OCI-LY1 (cell line): ENCODE results near the gene CTSO.

ENCODE experiments used
- H2AFZ ChIP-seq: fragments of 200-600 bp; sonication (generic), shearing (Covaris generic); 2 replicates; pipeline ENCODE4 v1.6.0; 2014; ENCODE audit warnings: antibody characterized with exemption, mild to moderate bottlenecking, low read length
- H3F3A ChIP-seq: fragments of 200-600 bp; sonication (generic), shearing (Covaris generic); 2 replicates; pipeline ENCODE4 v1.6.0; 2014; ENCODE audit warnings: mild to moderate bottlenecking, antibody characterized with exemption, low read length, moderate library complexity; ENCODE audit not compliant: insufficient read depth
- H3K27ac ChIP-seq: fragments of 200-600 bp; sonication (generic); 2 replicates; pipeline ENCODE4 v1.5.1; 2014; ENCODE audit warnings: low read length, mixed run types, mild to moderate bottlenecking, low read depth; ENCODE audit not compliant: poor library complexity, severe bottlenecking
- H3K27me3 ChIP-seq: fragments of 200-600 bp; sonication (generic); 2 replicates; pipeline ENCODE4 v1.6.0; 2014; ENCODE audit warnings: antibody characterized with exemption, mild to moderate bottlenecking, low read length, moderate library complexity; ENCODE audit not compliant: insufficient read depth
- H3K36me3 ChIP-seq: fragments of 200-600 bp; sonication (generic); 2 replicates; pipeline ENCODE4 v1.6.1; 2014; ENCODE audit warnings: mild to moderate bottlenecking, antibody characterized with exemption, low read length, moderate library complexity, mixed read lengths; ENCODE audit not compliant: insufficient read depth
- H3K4me1 ChIP-seq: fragments of 200-600 bp; sonication (generic); 2 replicates; pipeline ENCODE4 v1.5.1; 2014; ENCODE audit warnings: mild to moderate bottlenecking, low read length, moderate library complexity; ENCODE audit not compliant: insufficient read depth, severe bottlenecking
- H3K4me2 ChIP-seq: fragments of 200-600 bp; sonication (generic), shearing (Covaris generic); 2 replicates; pipeline ENCODE4 v1.6.1; 2014; ENCODE audit warnings: low read length
- H3K4me3 ChIP-seq: fragments of 200-600 bp; sonication (generic); 2 replicates; pipeline ENCODE4 v1.5.1; 2014; ENCODE audit warnings: low read length, low read depth, mild to moderate bottlenecking, mixed read lengths; ENCODE audit not compliant: poor library complexity, severe bottlenecking
- H3K79me2 ChIP-seq: fragments of 200-600 bp; shearing (Covaris generic); 2 replicates; pipeline ENCODE4 v1.6.1; 2016; ENCODE audit warnings: mixed run types, low read length, mixed read lengths; ENCODE audit not compliant: insufficient read depth
- H3K9ac ChIP-seq: fragments of 200-600 bp; sonication (generic), shearing (Covaris generic); 2 replicates; pipeline ENCODE4 v1.6.1; 2014; ENCODE audit warnings: mild to moderate bottlenecking, low read length, mixed read lengths
- H3K9me2 ChIP-seq: fragments of 200-600 bp; sonication (generic), shearing (Covaris generic); 2 replicates; pipeline ENCODE4 v1.6.1; 2014; ENCODE audit warnings: low read depth, mild to moderate bottlenecking, low read length, mixed read lengths
- H3K9me3 ChIP-seq: fragments of 200-600 bp; shearing (Covaris generic); 2 replicates; pipeline ENCODE4 v1.6.1; 2014; ENCODE audit warnings: low read length, mixed read lengths
- H4K20me1 ChIP-seq: fragments of 200-600 bp; sonication (generic), shearing (Covaris generic); 2 replicates; pipeline ENCODE4 v1.6.0; 2016; ENCODE audit warnings: mild to moderate bottlenecking, low read length; ENCODE audit not compliant: insufficient read depth
- EZH2 ChIP-seq: fragments of 200-600 bp; sonication (generic), shearing (Covaris generic); IDR thresholded peaks from 2 replicates; pipeline ENCODE4 v1.8.0; 2017; ENCODE audit warnings: borderline replicate concordance, mixed run types, mild to moderate bottlenecking, antibody characterized with exemption, low read length, moderate library complexity, mixed read lengths
- TF ChIP-seq, protein P1 (sequence below): fragments of 200-600 bp; sonication (generic), shearing (Covaris generic); IDR thresholded peaks from 2 replicates; pipeline ENCODE4 v1.5.1; 2017; ENCODE audit warnings: mild to moderate bottlenecking, antibody characterized with exemption, low read length, moderate library complexity, mixed read lengths

Gene CTSO

DNA sequence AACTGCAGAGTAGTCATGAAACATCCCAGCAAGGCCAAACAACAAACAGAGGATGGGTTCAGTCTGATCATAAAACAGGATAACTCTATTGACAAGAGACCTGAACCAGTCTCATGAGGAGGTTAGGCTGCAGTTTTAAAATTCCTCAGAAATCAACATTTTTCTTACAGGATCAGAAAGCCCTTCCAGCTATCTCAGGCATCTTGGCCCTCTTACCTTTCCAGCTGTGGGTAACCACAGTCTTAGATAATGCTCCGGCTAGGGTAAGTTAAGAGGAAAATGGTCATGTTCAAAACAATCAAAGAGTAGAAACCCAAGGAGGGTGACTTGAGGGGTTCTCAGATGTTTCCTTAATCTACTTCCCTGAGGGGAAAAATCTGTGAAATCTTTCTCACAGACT lies 5.1 kb downstream of the CTSO start:
- no peaks in the 10 kb centered on the region for H3K4me1 ChIP-seq
- H3K9me3 ChIP-seq = no peaks in the 10 kb centered on the region
- no peaks in the 10 kb centered on the region for H4K20me1 ChIP-seq
- H3K4me2 ChIP-seq = no peak overlapping the region
- no peak overlapping the region for H3K27ac ChIP-seq
- no peaks in the 10 kb centered on the region for H3K36me3 ChIP-seq
- H3K9ac ChIP-seq = no peak overlapping the region
- TF ChIP-seq, protein P1, sequence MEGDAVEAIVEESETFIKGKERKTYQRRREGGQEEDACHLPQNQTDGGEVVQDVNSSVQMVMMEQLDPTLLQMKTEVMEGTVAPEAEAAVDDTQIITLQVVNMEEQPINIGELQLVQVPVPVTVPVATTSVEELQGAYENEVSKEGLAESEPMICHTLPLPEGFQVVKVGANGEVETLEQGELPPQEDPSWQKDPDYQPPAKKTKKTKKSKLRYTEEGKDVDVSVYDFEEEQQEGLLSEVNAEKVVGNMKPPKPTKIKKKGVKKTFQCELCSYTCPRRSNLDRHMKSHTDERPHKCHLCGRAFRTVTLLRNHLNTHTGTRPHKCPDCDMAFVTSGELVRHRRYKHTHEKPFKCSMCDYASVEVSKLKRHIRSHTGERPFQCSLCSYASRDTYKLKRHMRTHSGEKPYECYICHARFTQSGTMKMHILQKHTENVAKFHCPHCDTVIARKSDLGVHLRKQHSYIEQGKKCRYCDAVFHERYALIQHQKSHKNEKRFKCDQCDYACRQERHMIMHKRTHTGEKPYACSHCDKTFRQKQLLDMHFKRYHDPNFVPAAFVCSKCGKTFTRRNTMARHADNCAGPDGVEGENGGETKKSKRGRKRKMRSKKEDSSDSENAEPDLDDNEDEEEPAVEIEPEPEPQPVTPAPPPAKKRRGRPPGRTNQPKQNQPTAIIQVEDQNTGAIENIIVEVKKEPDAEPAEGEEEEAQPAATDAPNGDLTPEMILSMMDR = no peak
- no peak for TF ChIP-seq EZH2
- H3K4me3 ChIP-seq = no peak overlapping the region
- no peaks in the 10 kb centered on the region for H3K79me2 ChIP-seq
- H3K9me2 ChIP-seq = no peaks in the 10 kb centered on the region
- H3F3A ChIP-seq = no peaks in the 10 kb centered on the region
- H3K27me3 ChIP-seq = no peaks in the 10 kb centered on the region
- H2AFZ ChIP-seq = no peak overlapping the region

DNA sequence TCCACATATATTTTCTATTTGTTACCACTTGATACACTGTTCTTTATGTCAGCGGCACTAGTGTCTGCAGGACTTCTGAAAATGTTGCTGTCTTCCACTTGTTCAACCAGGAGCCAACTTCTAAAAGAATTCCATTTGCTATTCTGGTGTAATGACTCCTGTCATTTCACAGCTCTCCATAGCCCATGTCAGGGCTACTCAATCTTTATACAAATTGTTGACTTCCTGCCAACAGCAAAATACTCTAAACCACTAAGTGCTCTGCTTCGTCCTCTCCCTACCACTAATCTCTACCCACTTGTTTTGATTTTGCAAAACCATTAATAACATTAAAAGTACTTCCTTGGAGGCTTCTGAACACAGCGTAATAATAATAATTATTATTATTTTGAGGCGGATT lies 7.2 kb downstream of the CTSO start:
- Histone ChIP-seq H3K27me3 (no peaks in the 10 kb centered on the region), H3K9me3 (no peaks in the 10 kb centered on the region), H3K4me1 (no peaks in the 10 kb centered on the region), H3K36me3 (no peaks in the 10 kb centered on the region), H3K27ac (no peak overlapping the region), H2AFZ (no peak overlapping the region), H4K20me1 (no peaks in the 10 kb centered on the region), H3F3A (no peaks in the 10 kb centered on the region), H3K4me3 (no peak overlapping the region), H3K79me2 (no peaks in the 10 kb centered on the region), H3K9me2 (no peaks in the 10 kb centered on the region), H3K4me2 (no peak overlapping the region), H3K9ac (no peak overlapping the region)
- no peak for TF ChIP-seq EZH2
- TF ChIP-seq, protein P1 = no peak

DNA sequence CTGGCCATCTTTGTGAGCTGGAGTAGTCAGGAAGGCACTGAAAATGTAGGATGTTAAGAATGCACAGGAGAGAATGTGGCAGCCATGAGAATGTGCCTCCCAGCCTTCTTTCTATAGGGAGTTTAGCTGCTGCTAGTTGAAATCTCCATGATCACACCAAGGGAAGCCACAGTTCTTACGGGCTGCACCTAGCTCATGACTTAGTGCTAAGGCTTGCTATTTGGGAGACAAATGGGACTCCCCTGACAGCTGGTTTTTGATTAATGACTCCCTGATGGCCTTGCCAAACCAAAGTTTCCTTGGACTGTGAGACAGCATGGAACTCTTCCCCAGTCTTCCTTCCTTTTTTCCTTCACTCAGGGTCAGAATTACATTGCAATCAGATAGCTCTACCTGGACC lies 9.2 kb downstream of the CTSO start:
- no peak for TF ChIP-seq EZH2
- TF ChIP-seq, protein P1 = no peak
- Histone ChIP-seq H3K27ac (no peak overlapping the region), H2AFZ (no peak overlapping the region), H3K27me3 (no peaks in the 10 kb centered on the region), H3K36me3 (no peaks in the 10 kb centered on the region), H3K9me3 (no peaks in the 10 kb centered on the region), H3K4me1 (no peaks in the 10 kb centered on the region), H3F3A (no peaks in the 10 kb centered on the region), H3K9me2 (no peaks in the 10 kb centered on the region), H3K9ac (no peak overlapping the region), H3K4me2 (no peak overlapping the region), H4K20me1 (no peaks in the 10 kb centered on the region), H3K4me3 (no peak overlapping the region), H3K79me2 (no peaks in the 10 kb centered on the region)
